ENCODE data around the gene FKBP1B.
A peak's percentile ranks its signal among the peaks of the same experiment; 100 is the strongest.
"Not testable (repeated sequence)": the region's sequence is repeated elsewhere in the genome, so short reads cannot be mapped to it uniquely, and the experiment has no call there.

Gene FKBP1B

DNA sequence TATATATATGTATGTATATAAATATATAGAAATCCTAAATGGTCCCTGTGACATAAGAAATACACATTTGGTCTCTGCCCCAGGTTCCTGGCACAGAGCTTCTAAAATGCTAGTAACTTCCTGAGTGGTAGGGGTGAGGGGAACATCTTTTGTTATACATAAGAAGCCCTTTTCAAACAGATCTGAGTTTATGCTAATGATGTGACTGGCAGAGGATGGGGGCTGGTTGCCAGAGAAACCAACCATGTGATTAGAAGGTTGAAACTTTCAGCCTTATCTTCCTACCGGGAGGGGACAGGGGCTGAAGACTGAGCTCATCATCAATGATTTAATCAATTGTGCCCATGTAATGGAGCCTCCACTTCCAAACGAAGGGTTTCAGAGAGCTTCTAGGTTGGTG, 23.3 kb upstream of the FKBP1B start:
- no peaks in the 10 kb centered on the region for H3K27me3 ChIP-seq (ENCODE audit: control insufficient read depth, insufficient read depth, low read length)

DNA sequence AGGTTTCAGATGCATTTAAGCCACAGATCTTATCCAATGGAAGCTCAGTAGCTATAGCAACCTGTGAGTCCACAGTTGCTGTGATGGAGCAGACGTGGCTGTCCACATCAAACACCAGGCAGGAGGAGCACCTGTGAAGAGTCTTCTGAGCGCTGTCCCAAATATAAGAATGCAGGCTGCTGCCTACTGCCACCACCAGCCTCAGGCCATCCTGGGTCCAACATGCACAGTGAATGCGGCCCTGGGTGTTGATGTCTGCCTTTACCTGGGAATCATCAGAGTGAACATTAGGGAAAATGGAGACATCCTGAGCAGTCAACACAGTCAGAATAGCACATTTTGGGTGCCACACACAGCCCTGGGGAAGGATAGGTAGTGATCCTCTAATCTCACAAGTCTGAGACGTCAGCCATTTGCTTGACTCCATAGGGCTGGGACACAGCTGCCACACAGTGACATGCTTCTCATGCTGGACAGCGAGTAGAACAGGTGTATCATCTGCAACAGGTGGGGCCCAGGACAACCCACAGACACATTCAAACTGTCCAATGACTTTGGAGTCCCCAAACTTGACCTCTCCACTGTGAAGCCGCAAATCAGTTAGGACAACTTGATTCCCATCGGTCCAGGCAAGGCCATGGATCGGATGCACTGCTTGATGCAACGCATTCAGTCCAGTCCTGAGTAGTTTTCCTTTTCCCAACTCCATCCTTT, 10.6 kb upstream of the FKBP1B start:
- no peaks in the 10 kb centered on the region for H3K9me3 ChIP-seq (ENCODE audit: control insufficient read depth, low read length)
- no peak overlapping the region for H3K4me3 ChIP-seq (ENCODE audit: low read length)
- no peaks in the 10 kb centered on the region for H3K36me3 ChIP-seq (ENCODE audit: control insufficient read depth, insufficient read depth, low read length)
- H3K27me3 ChIP-seq (ENCODE audit: control insufficient read depth, insufficient read depth, low read length), result no peaks in the 10 kb centered on the region
- no peaks in the 10 kb centered on the region for H3K4me1 ChIP-seq (ENCODE audit: control insufficient read depth, insufficient read depth, low read length)
- no peak overlapping the region for H3K9ac ChIP-seq (ENCODE audit: low read length)

More for the DNA sequence above, 23.3 kb upstream of the FKBP1B start:
- Histone ChIP-seq H3K9me3 (ENCODE audit: control insufficient read depth, low read length) (no peaks in the 10 kb centered on the region), H3K36me3 (ENCODE audit: control insufficient read depth, insufficient read depth, low read length) (no peaks in the 10 kb centered on the region), H3K9ac (ENCODE audit: low read length) (no peak overlapping the region), H3K4me3 (ENCODE audit: low read length) (no peak overlapping the region), H3K4me1 (ENCODE audit: control insufficient read depth, insufficient read depth, low read length) (peaks cover 11% of the 10 kb centered on the region)

GRCh38 chr2:24040511-24040910, 9.0 kb upstream of the FKBP1B start:
- H3K36me3 ChIP-seq (ENCODE audit: control insufficient read depth, insufficient read depth, low read length), result no peaks in the 10 kb centered on the region
- H3K27me3 ChIP-seq (ENCODE audit: control insufficient read depth, insufficient read depth, low read length), result no peaks in the 10 kb centered on the region
- H3K4me3 ChIP-seq (ENCODE audit: low read length), result no peak overlapping the region
- H3K9ac ChIP-seq (ENCODE audit: low read length), result no peak overlapping the region
- H3K9me3 ChIP-seq (ENCODE audit: control insufficient read depth, low read length), result no peaks in the 10 kb centered on the region
- no peaks in the 10 kb centered on the region for H3K4me1 ChIP-seq (ENCODE audit: control insufficient read depth, insufficient read depth, low read length)

- H3K9me3 ChIP-seq (ENCODE audit: control insufficient read depth, low read length); H3K36me3 ChIP-seq (ENCODE audit: control insufficient read depth, insufficient read depth, low read length); H3K4me1 ChIP-seq (ENCODE audit: control insufficient read depth, insufficient read depth, low read length); H3K9ac ChIP-seq (ENCODE audit: low read length); H3K27me3 ChIP-seq (ENCODE audit: control insufficient read depth, insufficient read depth, low read length); H3K4me3 ChIP-seq (ENCODE audit: low read length): not testable (repeated sequence)
These were observed 6.4 kb upstream of the FKBP1B start for GRCh38 chr2:24043133-24043532.

GRCh38 chr2:24045511-24046508, 3.7 kb upstream of the FKBP1B start:
- H3K9ac ChIP-seq (ENCODE audit: low read length), result no peak overlapping the region
- no peaks in the 10 kb centered on the region for H3K27me3 ChIP-seq (ENCODE audit: control insufficient read depth, insufficient read depth, low read length)
- H3K4me1 ChIP-seq (ENCODE audit: control insufficient read depth, insufficient read depth, low read length), result peaks cover 14% of the 10 kb centered on the region
- H3K36me3 ChIP-seq (ENCODE audit: control insufficient read depth, insufficient read depth, low read length), result no peaks in the 10 kb centered on the region
- no peaks in the 10 kb centered on the region for H3K9me3 ChIP-seq (ENCODE audit: control insufficient read depth, low read length)
- H3K4me3 ChIP-seq (ENCODE audit: low read length), result no peak overlapping the region

DNA sequence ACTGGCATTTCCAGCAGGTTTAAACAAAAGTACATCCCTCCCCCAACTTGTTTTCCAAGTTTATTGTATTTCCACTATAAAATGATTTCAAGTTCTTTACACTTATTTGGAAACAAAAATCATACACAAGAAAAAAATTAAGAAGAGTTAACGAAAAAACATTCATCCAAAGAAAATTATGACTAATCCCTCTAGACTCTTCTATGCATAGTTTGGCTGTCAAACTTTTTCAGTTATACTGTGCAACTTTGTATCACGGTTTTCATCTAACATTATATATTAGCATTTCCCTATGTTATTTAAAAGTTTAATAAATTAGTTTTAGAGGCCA, 3.0 kb upstream of the FKBP1B start:
- peak overlapping the region; percentile 90 for H3K4me3 ChIP-seq (ENCODE audit: low read length)
- no peaks in the 10 kb centered on the region for H3K9me3 ChIP-seq (ENCODE audit: control insufficient read depth, low read length)
- peaks cover 21% of the 10 kb centered on the region for H3K4me1 ChIP-seq (ENCODE audit: control insufficient read depth, insufficient read depth, low read length)
- peak overlapping the region; percentile 84 for H3K9ac ChIP-seq (ENCODE audit: low read length)
- no peaks in the 10 kb centered on the region for H3K36me3 ChIP-seq (ENCODE audit: control insufficient read depth, insufficient read depth, low read length)
- H3K27me3 ChIP-seq (ENCODE audit: control insufficient read depth, insufficient read depth, low read length), result no peaks in the 10 kb centered on the region

DNA sequence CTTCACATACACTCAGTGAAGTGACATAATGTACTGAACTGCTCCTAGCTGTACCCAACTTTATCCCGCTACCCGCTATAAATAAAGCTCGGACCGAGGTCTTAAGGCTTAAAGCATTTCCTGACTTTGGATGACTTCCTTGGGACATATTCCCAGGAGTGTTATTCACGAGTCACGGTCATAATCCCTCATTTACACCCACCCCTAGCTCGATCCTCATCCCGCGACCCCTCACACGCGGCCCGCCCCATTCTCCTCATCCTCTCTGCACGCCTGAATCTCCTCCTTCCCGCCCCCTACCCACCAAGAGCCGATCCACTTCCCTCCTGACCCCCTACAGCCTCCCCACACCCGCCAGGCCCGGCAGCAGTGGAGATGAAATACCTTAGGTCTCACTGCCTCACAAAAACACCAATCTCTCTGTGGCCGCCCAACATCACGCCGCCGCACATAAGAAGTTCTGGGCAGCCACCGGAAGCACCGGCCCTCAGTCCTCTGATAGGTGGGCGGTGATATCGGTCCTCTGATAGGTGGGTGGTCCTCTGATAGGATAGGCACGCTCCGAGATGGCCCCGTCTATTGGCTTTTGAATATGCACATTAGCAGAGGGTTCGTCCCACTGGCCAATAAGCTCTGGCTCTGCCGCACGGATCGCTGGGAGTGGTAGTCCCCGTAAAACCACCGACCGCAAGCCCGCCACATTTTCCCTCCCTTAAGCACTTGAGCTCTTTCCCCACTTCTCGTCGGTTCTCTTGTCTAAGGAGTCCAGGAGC, 2.4 kb upstream of the FKBP1B start, which contains the start of gene WDCP:
Gene WDCP (minus strand): TSS at position 462 of the 773 bp plus-strand sequence. CDS start 7,897 bp downstream, outside the sequence.
- H3K9ac ChIP-seq (ENCODE audit: low read length), result peak within 1 kb of the TSS; percentile 84
- no peaks in the 10 kb centered on the region for H3K36me3 ChIP-seq (ENCODE audit: control insufficient read depth, insufficient read depth, low read length)
- peak within 1 kb of the TSS; percentile 90 for H3K4me3 ChIP-seq (ENCODE audit: low read length)
- H3K9me3 ChIP-seq (ENCODE audit: control insufficient read depth, low read length), result no peaks in the 10 kb centered on the region
- no peaks in the 10 kb centered on the region for H3K27me3 ChIP-seq (ENCODE audit: control insufficient read depth, insufficient read depth, low read length)
- peaks cover 23% of the 10 kb centered on the region for H3K4me1 ChIP-seq (ENCODE audit: control insufficient read depth, insufficient read depth, low read length)

DNA sequence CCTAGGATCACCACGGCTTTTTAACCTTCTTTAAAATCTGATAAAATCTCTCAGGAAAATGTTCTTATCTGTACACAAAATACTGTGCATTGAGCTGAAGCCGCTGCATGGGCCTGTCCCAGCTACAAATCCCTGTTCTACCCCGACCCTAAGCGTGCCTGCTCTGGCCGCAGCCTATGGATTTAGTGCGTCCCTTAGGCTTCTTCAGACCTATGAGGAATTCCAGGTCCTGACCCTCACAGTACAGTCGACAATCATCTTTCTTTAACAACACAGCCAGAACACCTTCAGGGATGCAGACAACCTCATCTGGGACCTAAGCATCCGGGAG, 1.9 kb upstream of the FKBP1B start:
- peak overlapping the region; percentile 7 for H3K4me3 ChIP-seq (ENCODE audit: low read length)
- H3K36me3 ChIP-seq (ENCODE audit: control insufficient read depth, insufficient read depth, low read length), result no peaks in the 10 kb centered on the region
- no peaks in the 10 kb centered on the region for H3K27me3 ChIP-seq (ENCODE audit: control insufficient read depth, insufficient read depth, low read length)
- H3K9ac ChIP-seq (ENCODE audit: low read length), result no peak overlapping the region
- peaks cover 23% of the 10 kb centered on the region for H3K4me1 ChIP-seq (ENCODE audit: control insufficient read depth, insufficient read depth, low read length)
- no peaks in the 10 kb centered on the region for H3K9me3 ChIP-seq (ENCODE audit: control insufficient read depth, low read length)

DNA sequence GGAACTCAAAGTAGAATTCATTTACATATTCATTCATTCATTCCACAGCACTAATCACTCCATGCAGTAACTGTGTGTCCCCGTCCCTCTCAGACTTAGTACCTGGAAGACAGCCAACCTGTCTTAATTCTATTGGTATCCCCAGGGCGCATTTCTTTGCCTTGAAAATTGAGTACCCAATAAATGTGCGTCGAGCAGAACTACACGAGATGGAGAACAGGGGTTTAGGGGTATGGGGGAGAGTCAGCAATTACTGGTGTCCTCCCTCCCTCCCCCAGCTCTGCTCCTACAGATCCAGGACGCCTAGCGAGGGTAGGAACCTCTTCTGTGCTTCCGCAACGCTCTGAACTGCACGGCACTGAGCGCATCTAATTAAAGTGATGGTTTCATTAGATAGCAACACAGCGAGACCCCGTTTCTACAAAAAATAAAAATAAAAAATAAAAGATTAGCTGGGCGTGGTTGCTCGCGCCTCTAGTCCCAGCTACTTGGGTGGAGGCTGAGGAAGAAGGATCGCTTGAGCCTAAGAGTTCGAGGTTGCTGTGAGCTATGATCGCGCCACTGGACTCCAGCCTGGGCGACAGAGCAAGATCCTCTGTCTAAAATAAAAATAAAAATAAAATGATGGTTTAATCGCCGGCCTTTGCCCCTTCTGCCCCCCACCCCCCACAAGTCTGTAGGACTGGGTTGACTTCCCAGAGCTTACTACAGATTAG, 614 bp upstream of the FKBP1B start:
- H3K27me3 ChIP-seq (ENCODE audit: control insufficient read depth, insufficient read depth, low read length), result no peaks in the 10 kb centered on the region
- H3K36me3 ChIP-seq (ENCODE audit: control insufficient read depth, insufficient read depth, low read length), result no peaks in the 10 kb centered on the region
- no peaks in the 10 kb centered on the region for H3K9me3 ChIP-seq (ENCODE audit: control insufficient read depth, low read length)
- H3K4me3 ChIP-seq (ENCODE audit: low read length), result peak overlapping the region; percentile 63
- H3K4me1 ChIP-seq (ENCODE audit: control insufficient read depth, insufficient read depth, low read length), result peaks cover 23% of the 10 kb centered on the region
- no peak overlapping the region for H3K9ac ChIP-seq (ENCODE audit: low read length)

- Histone ChIP-seq H3K4me3 (ENCODE audit: low read length) (peak overlapping the region; percentile 63), H3K9ac (ENCODE audit: low read length) (peak overlapping the region; percentile 70), H3K4me1 (ENCODE audit: control insufficient read depth, insufficient read depth, low read length) (peaks cover 23% of the 10 kb centered on the region), H3K27me3 (ENCODE audit: control insufficient read depth, insufficient read depth, low read length) (no peaks in the 10 kb centered on the region), H3K9me3 (ENCODE audit: control insufficient read depth, low read length) (no peaks in the 10 kb centered on the region), H3K36me3 (ENCODE audit: control insufficient read depth, insufficient read depth, low read length) (no peaks in the 10 kb centered on the region)
These were observed 769 bp downstream of the FKBP1B start for GRCh38 chr2:24050041-24050979.

- Histone ChIP-seq H3K27me3 (ENCODE audit: control insufficient read depth, insufficient read depth, low read length) (no peaks in the 10 kb centered on the region), H3K9ac (ENCODE audit: low read length) (no peak overlapping the region), H3K36me3 (ENCODE audit: control insufficient read depth, insufficient read depth, low read length) (no peaks in the 10 kb centered on the region), H3K4me1 (ENCODE audit: control insufficient read depth, insufficient read depth, low read length) (peaks cover 16% of the 10 kb centered on the region), H3K4me3 (ENCODE audit: low read length) (no peak overlapping the region), H3K9me3 (ENCODE audit: control insufficient read depth, low read length) (no peaks in the 10 kb centered on the region)
These were observed 2.3 kb downstream of the FKBP1B start for GRCh38 chr2:24051833-24052232.
